NCI-H1048 (cell line): ENCODE results near the gene RTN4.
"Not testable (repeated sequence)": the region's sequence is repeated elsewhere in the genome, so short reads cannot be mapped to it uniquely, and the experiment has no call there.

Source experiments
- DNase-seq: peaks from one replicate; lab custom pipeline; 2025; lab: John Stamatoyannopoulos, UW

The RTN4 gene

DNA sequence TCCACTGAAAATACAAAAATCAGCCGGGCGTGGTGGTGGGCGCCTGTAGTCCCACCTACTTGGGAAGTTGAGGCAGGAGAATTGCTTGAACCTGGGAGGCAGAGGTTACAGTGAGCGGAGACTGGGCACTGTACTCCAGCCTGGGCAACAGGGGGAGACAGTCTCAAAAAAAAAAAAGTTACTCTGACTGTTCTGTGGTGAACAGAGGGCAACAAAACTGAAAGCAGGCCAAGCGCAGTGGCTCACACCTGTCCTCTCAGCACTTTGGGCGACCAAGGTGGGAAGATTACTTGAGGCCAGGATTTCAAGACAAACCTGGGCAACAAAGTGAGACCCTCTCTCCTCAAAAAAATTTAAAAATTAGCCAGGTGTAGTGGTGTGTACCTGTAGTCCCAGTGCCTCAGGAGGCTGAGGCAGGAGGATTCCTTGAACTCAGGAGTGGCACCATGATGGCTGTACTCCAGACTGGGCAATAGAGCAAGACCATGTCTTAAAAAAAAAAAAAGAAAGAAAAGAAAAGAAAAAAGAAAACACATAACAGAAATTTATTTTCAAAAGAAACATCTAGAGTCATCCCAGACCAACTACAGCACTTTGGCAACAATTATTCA lies 13.6 kb upstream of the RTN4 start:
- no peak for DNase-seq

DNA sequence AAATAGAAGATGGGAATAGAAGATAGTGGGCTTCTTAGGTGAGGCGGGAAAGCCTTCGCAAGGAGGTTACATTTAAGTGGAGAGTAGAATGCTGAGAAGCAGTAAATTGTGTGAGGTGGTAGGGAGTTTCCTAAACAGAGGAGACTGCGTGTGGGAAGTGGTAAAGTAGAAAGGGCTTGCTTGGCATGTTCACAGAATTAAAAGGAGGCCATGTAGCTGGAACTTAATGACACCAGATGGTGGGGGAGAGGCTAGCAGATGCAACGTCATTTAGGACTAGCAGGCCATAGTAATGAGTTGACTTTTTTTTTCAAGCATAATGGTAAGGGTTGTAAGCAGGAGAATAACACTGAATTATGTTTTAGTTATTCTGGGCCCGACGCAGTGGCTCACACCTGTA lies 13.0 kb upstream of the RTN4 start:
- DNase-seq = no peak

DNA sequence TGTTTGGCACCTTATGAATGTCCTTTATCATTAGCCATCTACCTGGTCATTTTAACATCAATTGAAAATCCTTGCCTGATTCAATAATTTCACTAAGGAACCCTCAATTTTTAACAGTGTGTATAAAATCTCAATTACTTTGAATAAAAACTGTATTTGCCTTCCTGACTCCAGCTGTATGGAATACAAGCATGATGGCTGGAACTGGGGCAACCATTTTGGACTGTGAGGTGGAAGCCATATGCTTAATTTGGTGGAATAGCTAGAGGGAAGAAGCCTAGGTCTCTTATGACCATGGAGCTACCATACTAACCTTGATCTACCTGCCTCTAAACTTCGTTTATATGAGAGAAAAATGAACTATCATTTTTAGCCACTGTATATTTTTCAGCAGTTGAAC lies 12.5 kb upstream of the RTN4 start:
- no peak for DNase-seq

GRCh38 chr2:55061523-55062344 lies 11.5 kb upstream of the RTN4 start:
- DNase-seq = no peak

DNA sequence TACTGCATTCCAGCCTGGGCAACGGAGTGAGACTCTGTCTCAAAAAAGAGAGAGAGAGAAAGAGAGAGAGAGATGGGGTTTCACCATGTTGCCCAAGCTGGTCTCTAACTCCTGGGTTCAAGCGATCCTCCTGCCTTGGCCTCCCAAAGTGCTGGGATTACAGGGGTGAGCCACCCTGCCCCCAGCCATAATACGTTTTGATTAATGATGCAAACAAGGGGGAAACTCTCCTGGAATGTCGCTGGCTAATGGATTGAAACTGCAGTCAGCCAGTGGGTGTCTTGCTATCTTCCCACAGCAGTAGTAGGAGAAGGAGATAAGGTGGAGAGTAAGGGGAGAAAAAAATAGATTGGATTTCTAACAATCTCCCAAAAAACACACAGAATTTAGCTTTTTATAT lies 9.5 kb upstream of the RTN4 start:
- no peak for DNase-seq

DNA sequence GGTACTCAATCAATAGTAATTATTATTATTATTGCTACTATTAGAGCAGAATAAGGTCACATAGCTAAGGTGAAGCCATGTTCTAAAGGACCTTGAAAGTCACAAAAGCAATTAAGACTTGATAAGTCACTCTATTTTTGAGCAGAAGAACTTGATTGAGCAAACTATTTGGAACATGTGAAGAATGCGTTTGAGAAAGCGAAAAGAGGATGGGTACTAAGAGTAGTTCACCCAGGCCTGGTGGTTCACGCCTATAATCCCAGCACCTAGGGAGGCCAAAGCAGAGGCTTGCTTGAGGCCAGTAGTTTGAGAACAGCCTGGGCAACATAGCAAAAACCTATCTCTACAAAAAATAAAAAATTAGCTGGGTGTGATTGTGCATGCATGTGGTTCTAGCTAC lies 7.2 kb upstream of the RTN4 start:
- DNase-seq = no peak

DNA sequence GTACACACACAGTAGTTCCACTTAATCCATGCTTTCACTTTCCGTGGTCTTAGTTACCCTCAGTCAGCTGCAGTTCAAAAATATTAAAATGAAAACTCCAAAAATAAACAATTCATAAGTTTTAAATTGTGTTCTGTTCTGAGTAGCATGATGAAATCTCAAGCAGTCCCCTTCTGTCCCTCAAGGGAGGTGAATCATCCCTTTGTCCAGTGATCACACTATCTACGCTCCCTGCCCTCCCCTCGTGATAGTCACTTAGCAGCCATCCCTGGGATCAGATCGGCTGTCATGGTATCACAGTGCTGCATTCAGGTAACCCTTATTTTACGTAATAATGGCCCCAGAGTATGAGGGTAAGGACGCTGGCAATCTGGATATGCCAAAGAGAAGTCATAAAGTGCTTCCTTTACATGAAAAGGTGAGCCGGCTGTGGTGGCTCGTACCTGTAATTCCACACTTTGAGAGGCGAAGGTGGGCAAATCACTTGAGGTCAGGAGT lies 5.8 kb upstream of the RTN4 start:
- no peak for DNase-seq

DNA sequence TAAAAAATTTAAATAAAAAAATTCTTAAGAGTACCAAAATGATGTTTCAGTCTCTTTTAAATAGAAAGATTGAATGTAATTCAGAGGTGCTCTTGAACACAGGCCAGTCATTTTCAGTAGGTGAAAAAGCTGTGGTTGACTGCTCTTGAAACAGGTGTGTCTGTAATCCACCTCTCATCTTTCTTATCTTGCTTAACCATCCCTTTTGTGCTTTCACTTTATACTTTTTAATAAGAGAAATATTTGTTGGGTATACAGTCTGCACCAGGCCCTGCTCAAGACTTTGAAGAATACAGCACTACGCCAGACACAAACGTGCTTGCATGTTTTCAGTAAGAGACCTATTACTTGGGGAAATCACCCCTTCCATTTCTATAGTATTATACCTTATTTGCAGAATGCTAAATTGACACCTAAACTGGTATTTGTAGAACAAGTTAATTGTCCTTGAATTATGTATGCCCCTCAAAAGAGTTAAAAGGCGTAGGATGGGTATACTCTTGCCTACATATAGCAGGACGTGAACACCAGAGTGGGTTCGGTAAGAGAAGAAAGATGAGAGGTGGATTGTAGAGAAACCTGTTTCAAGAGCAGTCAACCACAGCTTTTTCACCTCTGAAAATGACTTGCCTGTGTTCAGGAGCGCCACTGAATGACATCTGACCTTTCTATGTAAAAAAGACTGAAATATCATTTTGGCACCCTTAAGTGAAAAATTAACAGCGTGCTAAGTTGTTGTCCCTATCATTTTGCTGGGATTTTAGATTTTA lies 4.0 kb upstream of the RTN4 start:
- DNase-seq = no peak

DNA sequence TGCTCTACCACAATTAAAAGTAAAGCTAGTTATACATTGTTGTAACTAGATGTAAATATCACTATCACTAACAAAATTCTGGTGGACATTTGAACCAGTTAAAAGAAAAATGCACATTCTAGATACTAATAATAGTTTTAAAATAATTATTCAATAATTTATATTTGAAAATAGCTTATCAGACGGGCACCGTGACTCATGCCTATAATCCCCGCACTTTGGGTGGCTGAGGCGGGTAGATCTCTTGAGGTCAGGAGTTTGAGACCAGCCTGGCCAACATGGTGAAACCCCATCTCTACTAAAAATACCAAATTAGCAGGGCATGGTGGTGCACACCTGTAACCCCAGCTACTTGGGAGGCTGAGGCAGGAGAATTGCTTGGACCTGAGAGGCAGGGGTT lies 3.0 kb upstream of the RTN4 start:
- not testable (repeated sequence) for DNase-seq

DNA sequence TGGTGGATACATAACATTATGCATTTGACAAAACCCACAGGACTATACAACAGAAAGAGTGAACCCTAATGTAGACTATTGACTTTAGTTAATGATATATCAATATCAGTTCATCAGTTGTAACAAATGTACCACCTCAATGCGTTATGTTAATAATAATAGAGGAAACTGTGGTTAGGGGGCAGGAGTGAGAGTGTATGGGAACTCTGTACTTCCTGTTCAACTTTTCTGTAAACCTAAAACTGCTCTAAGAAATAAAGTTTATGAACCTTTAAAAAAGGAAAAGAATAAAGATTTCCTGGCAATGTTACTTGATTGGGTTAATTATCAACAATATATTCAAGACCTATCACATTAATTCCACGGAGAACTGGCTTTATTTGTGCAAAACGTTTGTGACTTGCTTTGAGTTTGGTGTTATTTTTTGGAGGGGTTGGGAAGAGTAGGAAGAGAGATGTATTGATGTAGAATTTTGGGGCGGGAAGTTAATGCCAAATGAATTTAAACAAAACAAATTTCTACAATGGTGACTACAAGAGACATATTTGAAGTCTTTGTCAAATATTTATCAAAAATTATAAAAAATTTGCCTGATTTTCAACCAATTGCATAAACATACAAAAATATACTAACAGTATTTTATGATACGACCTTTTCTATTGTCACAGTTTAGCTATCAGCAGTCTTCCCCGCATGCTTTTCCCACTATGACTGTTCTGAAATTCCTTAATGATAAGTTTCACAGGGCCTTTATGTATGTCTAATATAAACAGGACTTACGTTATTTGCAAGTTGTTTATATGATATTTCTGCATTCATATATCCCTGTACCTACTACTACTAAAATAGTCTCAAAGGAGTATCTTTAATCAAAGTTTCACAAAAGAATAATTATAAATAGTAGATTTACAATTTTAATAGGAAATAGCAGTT lies 2.1 kb upstream of the RTN4 start:
- no peak for DNase-seq

DNA sequence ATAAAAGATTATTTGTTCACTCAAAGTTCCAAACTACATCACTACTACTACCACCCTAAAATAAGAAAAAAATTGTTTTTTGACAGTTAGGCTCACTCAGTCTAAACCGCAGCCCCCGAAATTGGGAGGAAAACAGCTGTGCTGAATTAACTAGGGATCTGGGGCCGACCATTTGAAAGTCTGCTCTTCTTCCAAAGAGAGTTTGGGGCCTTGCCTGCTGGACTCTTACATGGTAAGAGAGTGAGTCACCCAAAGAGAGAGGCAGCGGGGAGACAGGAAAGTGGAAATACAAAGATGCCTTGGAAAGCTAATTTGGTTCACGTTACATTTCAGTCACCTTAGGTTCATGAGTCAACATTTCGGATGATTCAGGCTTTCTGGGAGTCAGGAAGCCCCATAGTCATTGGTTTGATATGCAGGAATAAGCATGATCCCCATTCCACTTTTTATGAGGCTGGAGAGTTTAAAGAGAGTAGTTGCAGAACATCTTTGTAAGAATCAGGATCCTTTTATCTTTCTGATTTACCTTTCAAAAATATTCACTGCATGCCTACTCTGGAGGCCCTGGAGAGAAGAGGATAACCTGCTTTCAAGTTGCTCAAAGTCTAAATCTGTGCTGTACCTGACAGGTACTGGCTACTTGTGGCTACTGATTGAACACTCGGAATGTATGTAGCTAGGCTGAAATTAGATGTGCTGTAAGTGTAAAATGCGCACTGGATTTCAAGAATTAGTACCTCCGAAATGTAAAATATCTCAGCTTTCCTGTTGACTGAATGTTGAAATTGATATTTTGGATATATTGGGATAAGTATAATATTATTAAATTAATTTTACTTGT lies 995 bp upstream of the RTN4 start:
- DNase-seq = no peak

DNA sequence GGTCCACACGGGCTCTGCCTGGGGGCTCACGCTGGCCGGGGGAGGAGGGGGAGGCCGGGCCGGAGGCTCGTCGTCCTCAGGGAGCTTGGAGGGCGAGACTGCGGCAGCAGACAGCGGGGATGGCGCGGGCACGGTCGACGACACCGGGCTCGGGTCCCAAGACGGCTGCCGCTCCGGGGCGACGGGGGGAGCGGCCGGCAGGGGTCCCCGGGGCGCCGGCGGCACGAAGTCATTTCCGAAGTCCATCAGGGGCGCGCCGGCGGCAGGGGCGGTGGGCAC lies 491 bp downstream of the RTN4 start:
- no peak for DNase-seq

DNA sequence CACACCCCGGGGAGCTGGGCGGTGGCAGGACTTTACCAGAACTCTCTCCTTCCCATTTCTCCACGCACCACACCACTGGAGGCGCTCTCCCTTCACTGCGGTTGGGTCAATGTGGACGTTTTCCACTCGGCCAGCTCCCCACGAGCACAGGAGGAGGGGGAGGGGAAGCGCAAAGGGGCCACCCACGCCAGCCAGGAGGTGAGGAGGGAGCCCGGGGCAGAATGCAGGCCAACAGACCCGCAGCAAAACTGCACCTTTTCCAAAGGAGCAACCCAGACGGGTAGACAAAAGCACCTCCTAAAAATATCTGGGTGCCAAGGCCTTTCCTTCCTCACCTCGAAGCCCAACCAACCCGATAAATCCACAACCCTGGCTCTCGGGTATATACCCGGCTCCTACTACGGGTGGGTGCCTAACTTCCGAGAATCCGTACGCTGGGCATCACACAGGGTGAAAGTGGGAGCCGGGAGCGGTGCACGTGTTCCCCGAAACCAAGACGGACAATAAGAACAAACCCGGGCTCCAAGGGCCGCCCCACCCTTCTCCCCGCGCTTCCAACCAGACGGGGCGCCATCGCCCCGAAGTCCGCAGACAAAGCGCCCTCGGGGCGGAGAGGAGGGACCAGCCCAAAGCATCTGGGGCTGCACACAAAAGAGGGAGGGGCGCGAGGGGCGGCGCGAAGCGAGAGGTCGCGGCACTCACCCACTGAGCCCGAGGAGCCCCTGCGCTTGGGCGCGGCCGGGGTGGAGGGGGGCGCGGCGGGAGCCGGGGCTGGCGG lies 1.0 kb downstream of the RTN4 start:
- peak; percentile 4 for DNase-seq

- no peak for DNase-seq
Measured at GRCh38 chr2:55048508-55049042, 1.7 kb downstream of the RTN4 start.

- DNase-seq = no peak
Measured at GRCh38 chr2:55047677-55048299, 2.5 kb downstream of the RTN4 start.

- no peak for DNase-seq
Measured at GRCh38 chr2:55045780-55046179, 4.5 kb downstream of the RTN4 start.

DNA sequence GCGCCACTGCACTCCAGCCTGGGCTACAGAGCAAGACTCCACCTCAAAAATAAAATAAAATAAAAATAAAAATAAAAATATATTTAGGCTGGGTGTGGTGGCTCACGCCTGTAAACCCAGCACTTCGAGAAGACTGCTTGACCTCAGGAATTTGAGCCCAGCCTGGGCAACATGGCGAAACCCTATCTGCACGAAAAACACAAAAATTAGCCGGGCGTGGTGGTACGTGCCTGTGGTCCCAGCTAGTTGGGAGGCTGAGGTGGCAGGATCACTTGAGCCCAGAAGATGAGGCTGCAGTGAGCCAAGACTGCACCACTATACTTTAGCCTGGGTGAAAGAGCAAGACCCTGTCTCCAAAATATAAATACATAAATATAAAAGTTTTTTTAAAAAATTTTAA lies 6.4 kb downstream of the RTN4 start:
- DNase-seq = no peak

DNA sequence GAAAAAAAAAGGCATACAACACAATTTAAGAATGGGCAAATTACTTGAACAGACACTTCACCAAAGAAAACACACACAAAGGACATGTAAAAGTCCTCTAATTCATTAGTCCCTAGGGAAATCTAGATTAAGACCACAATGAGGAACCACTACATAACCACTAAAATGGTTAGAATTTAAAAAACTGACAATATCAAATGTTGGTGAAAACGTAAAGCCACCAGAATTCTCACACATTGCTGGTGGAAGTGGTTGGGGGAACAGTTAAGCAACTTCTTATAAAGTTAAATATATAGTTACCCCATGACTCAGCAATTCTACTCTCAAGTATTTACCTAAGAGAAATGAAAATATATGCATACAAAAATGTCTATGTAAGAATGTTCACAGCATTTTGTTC lies 11.8 kb downstream of the RTN4 start:
- DNase-seq = no peak

DNA sequence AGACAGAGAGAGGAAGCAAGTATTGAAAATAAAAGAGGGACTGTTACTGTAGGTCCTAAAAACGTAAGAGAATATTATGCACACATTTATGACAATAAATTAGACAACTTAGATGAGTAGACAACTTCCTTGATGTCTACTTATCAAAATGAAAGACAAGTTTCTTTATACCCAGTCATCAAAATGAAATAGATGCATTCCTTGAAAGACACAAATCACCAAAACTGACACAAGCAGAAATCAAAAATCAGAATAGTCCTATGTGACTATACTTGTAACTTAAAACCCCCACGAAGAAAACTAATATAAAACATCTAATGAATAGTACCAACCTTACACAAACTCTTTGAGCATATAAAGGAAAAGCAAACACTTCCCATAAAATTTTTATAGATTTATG lies 14.5 kb downstream of the RTN4 start:
- no peak for DNase-seq

- DNase-seq = no peak
Measured at GRCh38 chr2:55033921-55034320, 16.3 kb downstream of the RTN4 start.
